Suprapubic skin (tissue), 3 donors: ENCODE measurements around the gene KRT10.

Experiments
- EP300 ChIP-seq: sonication (generic); formaldehyde crosslinking; IDR thresholded peaks from one replicate; pipeline ENCODE4 v1.6.1; 2017; ENCODE audit warnings: antibody characterized with exemption
- POLR2A ChIP-seq, 2 donors: fragments of 450-650 bp; IDR thresholded peaks; one replicate each; pipeline ENCODE4 v1.6.1; 2017; ENCODE audit warnings: antibody characterized with exemption in 2 of 2, mild to moderate bottlenecking in 2 of 2, moderate library complexity in 2 of 2
- TF ChIP-seq, protein P1 (sequence below), 2 donors: fragments of 200-600 bp in 1 of 2; fragments of 450-650 bp in 1 of 2; sonication (generic) in 1 of 2; IDR thresholded peaks; one replicate each; pipeline ENCODE4 v1.5.1; 2016 to 2019; ENCODE audit warnings: antibody characterized with exemption in 2 of 2, mild to moderate bottlenecking in 1 of 2, moderate library complexity in 1 of 2

DNA sequence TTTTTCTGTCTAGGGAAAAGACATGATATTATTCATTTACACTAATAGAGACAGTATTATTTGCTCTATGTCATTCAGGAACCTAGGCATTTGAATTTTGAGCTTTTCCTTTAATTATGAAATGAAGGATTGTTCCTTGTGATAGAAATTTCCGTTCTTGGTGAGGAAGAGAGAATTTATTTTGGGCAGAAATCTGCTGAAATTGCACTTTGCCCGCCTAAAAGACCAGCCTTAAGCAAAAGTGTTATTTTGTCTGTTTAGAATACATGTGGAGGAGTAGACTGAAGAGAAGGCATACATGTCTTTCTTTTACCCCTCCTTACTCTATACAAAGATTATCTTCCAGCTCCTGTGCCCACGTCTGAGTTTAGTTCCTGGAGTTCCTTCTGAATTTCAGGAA lies 16.8 kb upstream of the KRT10 start:
- TF ChIP-seq POLR2A (IDR thresholded peaks at IDR 0.05): no peak
- TF ChIP-seq, protein P1, sequence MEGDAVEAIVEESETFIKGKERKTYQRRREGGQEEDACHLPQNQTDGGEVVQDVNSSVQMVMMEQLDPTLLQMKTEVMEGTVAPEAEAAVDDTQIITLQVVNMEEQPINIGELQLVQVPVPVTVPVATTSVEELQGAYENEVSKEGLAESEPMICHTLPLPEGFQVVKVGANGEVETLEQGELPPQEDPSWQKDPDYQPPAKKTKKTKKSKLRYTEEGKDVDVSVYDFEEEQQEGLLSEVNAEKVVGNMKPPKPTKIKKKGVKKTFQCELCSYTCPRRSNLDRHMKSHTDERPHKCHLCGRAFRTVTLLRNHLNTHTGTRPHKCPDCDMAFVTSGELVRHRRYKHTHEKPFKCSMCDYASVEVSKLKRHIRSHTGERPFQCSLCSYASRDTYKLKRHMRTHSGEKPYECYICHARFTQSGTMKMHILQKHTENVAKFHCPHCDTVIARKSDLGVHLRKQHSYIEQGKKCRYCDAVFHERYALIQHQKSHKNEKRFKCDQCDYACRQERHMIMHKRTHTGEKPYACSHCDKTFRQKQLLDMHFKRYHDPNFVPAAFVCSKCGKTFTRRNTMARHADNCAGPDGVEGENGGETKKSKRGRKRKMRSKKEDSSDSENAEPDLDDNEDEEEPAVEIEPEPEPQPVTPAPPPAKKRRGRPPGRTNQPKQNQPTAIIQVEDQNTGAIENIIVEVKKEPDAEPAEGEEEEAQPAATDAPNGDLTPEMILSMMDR (IDR thresholded peaks at IDR 0.05): no peak
- TF ChIP-seq EP300: no peak
